Adrenal gland (tissue), 19 donors: ENCODE data around the gene LGALS8. TPM values are rescaled to one million over a fixed set of nuclear protein-coding genes. Genes with fewer than 3 reads are reported as not detected.

Source experiments
- DNase-seq, 7 donors: peaks; one replicate each; pipeline ENCODE4 v3.0.0-alpha.2; 2019 to 2020
- H3K27ac ChIP-seq, 5 donors: fragments of 200-600 bp; sonication (generic) in 4 of 5; 1 replicate in 3 of 5; 2 replicates in 2 of 5; pipeline versions ENCODE4 v1.5.1 to v1.8.0; 2016 to 2020; ENCODE audit warnings: mild to moderate bottlenecking in 1 of 5
- H3K27me3 ChIP-seq: fragments of 200-600 bp; 2 replicates; pipeline ENCODE4 v1.8.0; 2021
- H3K36me3 ChIP-seq, 2 donors: fragments of 200-600 bp; replicated peaks in 1 of 2; 1 replicate in 1 of 2; 2 replicates in 1 of 2; pipeline versions ENCODE4 v1.5.1 to v1.8.0; 2018 to 2022
- H3K4me1 ChIP-seq, 2 donors: fragments of 200-600 bp; replicated peaks in 1 of 2; 1 replicate in 1 of 2; 2 replicates in 1 of 2; pipeline versions ENCODE4 v1.5.1 to v1.8.0; 2018 to 2021
- H3K4me3 ChIP-seq, 4 donors: fragments of 200-600 bp; sonication (generic) in 3 of 4; one replicate each; pipeline ENCODE4 v1.5.1; 2016 to 2018
- H3K9me3 ChIP-seq, 3 donors: fragments of 200-600 bp; sonication (generic) in 1 of 3; replicated peaks in 1 of 3; 1 replicate in 2 of 3; 2 replicates in 1 of 3; pipeline versions ENCODE4 v1.5.1 to v1.8.0; 2016 to 2021
- CTCF ChIP-seq, 6 experiments: fragments of 450-650 bp in 4 of 6; fragments of 200-600 bp in 2 of 6; sonication (generic) in 1 of 6; IDR thresholded peaks; 1 replicate in 5 of 6; 2 replicates in 1 of 6; pipeline versions ENCODE4 v1.5.1 to v1.8.0; 2016 to 2021; ENCODE audit warnings: antibody characterized with exemption in 6 of 6, mild to moderate bottlenecking in 2 of 6, moderate library complexity in 1 of 6
- POLR2A ChIP-seq, 2 donors: fragments of 450-650 bp; IDR thresholded peaks; one replicate each; pipeline ENCODE4 v1.6.1; 2017; ENCODE audit warnings: antibody characterized with exemption in 2 of 2, mild to moderate bottlenecking in 2 of 2, moderate library complexity in 1 of 2
- WGBS, 4 donors: extraction: QIAGEN DNeasy Blood & Tissue Kit in 2 of 4; methylation state at CpG; one replicate each; pipeline versions ENCODE4 v1.1.5 to v1.1.7; 2013 to 2017; 5-methylcytosine and 5-hydroxymethylcytosine counted together
- intact Hi-C, 2 donors: fragments of 100-400 bp; cut with DNase I; formaldehyde crosslinking; loops; one replicate each; pipeline versions ENCODE4 v1.14.1 to v1.15.0; 2022 to 2023
- long read RNA-seq, 10 donors: library from polyadenylated mRNA in 3 of 10; unstranded in 2 of 10; stranded (forward) in 1 of 10; transcript quantifications; one replicate each; pipeline ENCODE4 v2.0.0 and lab custom pipeline, GENCODE V29; 2021 to 2026
- polyA plus RNA-seq, 3 donors: library from polyadenylated mRNA; stranded (reverse); fragments of 200-250 nt in 2 of 3; fragments of 350-450 nt in 1 of 3; fragmentation: Illumina TruSeq in 1 of 3; extraction: RNeasy Lipid Tissue Mini Kit (QIAGEN cat#74804) in 1 of 3; gene quantifications; one replicate each; pipeline ENCODE4 v1.2.3, GENCODE V29; 2013 to 2014
- total RNA-seq, 9 donors: library from RNA; depleted of rRNA in 4 of 9; stranded (reverse); fragments of >200 nt in 4 of 9; fragments of 120-200 nt in 1 of 9; fragmentation: NEBNext Ultra II Directional in 1 of 9; extraction: Animal tissue kit (Norgen Biotek cat#: 25700) in 1 of 9; gene quantifications; one replicate each; pipeline versions ENCODE4 v1.1.0 to v1.2.4, GENCODE V29; 2013 to 2023
- donor health status: healthy with polysubstance abuse.
- donor health status: Bipolar disorder and iron deficiency.
- donor health status: DM: yes; HTN: yes; CAD: no.
- donor health status: DM: no; HTN: no; CAD: no.
- donor health status: DM: no; HTN: no; CAD: no.
- donor health status: DM: yes; HTN: yes; CAD: no.

The LGALS8 gene
- 100 to 1,000 TPM in 1 of 9 donors, 10 to 100 TPM in 8; 32.6 to 100 (median 56.7) TPM for total RNA-seq
- 10 to 100 TPM; 23.2 to 56.0 (median 25.5) TPM for polyA plus RNA-seq
- long read RNA-seq, donor 1, full-length matches to known transcripts: 15 of 23 reads
- long read RNA-seq, donor 1, partial matches to known transcripts: 8 of 23 reads
- long read RNA-seq, donor 1, other reads (novel, unspliced or antisense): 0 of 23 reads
- long read RNA-seq, donor 2, full-length matches to known transcripts: 10 of 10 reads
- long read RNA-seq, donor 2, partial matches to known transcripts: 0 of 10 reads
- long read RNA-seq, donor 2, other reads (novel, unspliced or antisense): 0 of 10 reads
- long read RNA-seq, donor 3, full-length matches to known transcripts: 17 of 29 reads
- long read RNA-seq, donor 3, partial matches to known transcripts: 12 of 29 reads
- long read RNA-seq, donor 3, other reads (novel, unspliced or antisense): 0 of 29 reads
- long read RNA-seq, donor 4, full-length matches to known transcripts: 5 of 13 reads
- long read RNA-seq, donor 4, partial matches to known transcripts: 5 of 13 reads
- long read RNA-seq, donor 4, other reads (novel, unspliced or antisense): 3 of 13 reads
- long read RNA-seq, donor 5, full-length matches to known transcripts: 12 of 22 reads
- long read RNA-seq, donor 5, partial matches to known transcripts: 5 of 22 reads
- long read RNA-seq, donor 5, other reads (novel, unspliced or antisense): 5 of 22 reads
- long read RNA-seq, donor 6, full-length matches to known transcripts: 4 of 8 reads
- long read RNA-seq, donor 6, partial matches to known transcripts: 2 of 8 reads
- long read RNA-seq, donor 6, other reads (novel, unspliced or antisense): 2 of 8 reads
- long read RNA-seq, donor 7, full-length matches to known transcripts: 10 of 10 reads
- long read RNA-seq, donor 7, partial matches to known transcripts: 0 of 10 reads
- long read RNA-seq, donor 7, other reads (novel, unspliced or antisense): 0 of 10 reads
- long read RNA-seq, donor 8, full-length matches to known transcripts: 9 of 18 reads
- long read RNA-seq, donor 8, partial matches to known transcripts: 9 of 18 reads
- long read RNA-seq, donor 8, other reads (novel, unspliced or antisense): 0 of 18 reads
- long read RNA-seq, donor 9, full-length matches to known transcripts: 6 of 11 reads
- long read RNA-seq, donor 9, partial matches to known transcripts: 5 of 11 reads
- long read RNA-seq, donor 9, other reads (novel, unspliced or antisense): 0 of 11 reads
- long read RNA-seq, donor 10, full-length matches to known transcripts: 5 of 19 reads
- long read RNA-seq, donor 10, partial matches to known transcripts: 14 of 19 reads
- long read RNA-seq, donor 10, other reads (novel, unspliced or antisense): 0 of 19 reads

- peaks cover 4 to 10% of the 10 kb centered on the region in 2 donors for H3K4me1 ChIP-seq
- intact Hi-C loops: no loop called here
- H3K36me3 ChIP-seq: peaks cover 0 to 19% of the 10 kb centered on the region in 2 donors
- H3K4me3 ChIP-seq: peak within 1 kb of the TSS; percentile 19 to 97 (median 94)
- peak in 1 of 6 experiments; percentile 7 for TF ChIP-seq CTCF (IDR thresholded peaks at IDR 0.05)
- peak; percentile 20 to 61 for TF ChIP-seq POLR2A (IDR thresholded peaks at IDR 0.05)
- H3K9me3 ChIP-seq: no peaks in the 10 kb centered on the region
- peak within 1 kb of the TSS; percentile 81 to 98 (median 84) for H3K27ac ChIP-seq
- no peaks in the 10 kb centered on the region for H3K27me3 ChIP-seq
- WGBS, 4 donors: 0 to 1% (median 0%) methylated on average over 2 to 35 of the region's 35 CpGs
- peak; percentile 84 to 94 (median 90) for DNase-seq
Measured at GRCh38 chr1:236523704-236524141, at the start of gene LGALS8. Gene LGALS8, plus strand, starts transcription at chr1:236523982. Its CDS starts 2,089 bp downstream, at chr1:236526071.

GRCh38 chr1:236476019-236476418 lies 47.8 kb upstream of the LGALS8 start:
- H3K27me3 ChIP-seq: no peaks in the 10 kb centered on the region
- 87 to 89% (median 87%) methylated on average over 5 of the region's 5 CpGs for WGBS, 4 donors
- intact Hi-C loops: no loop called here
- no peaks in the 10 kb centered on the region for H3K4me1 ChIP-seq
- no peak for TF ChIP-seq CTCF (IDR thresholded peaks at IDR 0.05)
- no peak for TF ChIP-seq POLR2A (IDR thresholded peaks at IDR 0.05)
- H3K36me3 ChIP-seq: no peaks in the 10 kb centered on the region
- no peak overlapping the region for H3K27ac ChIP-seq
- DNase-seq: no peak
- no peaks in the 10 kb centered on the region for H3K9me3 ChIP-seq
- H3K4me3 ChIP-seq: no peak overlapping the region

- 58 to 63% (median 60%) methylated on average over 5 of the region's 5 CpGs for WGBS, 4 donors
- no peaks in the 10 kb centered on the region for H3K27me3 ChIP-seq
- H3K27ac ChIP-seq: no peak overlapping the region
- no peak for DNase-seq
- no peaks in the 10 kb centered on the region for H3K36me3 ChIP-seq
- H3K9me3 ChIP-seq: no peaks in the 10 kb centered on the region
- H3K4me1 ChIP-seq: no peaks in the 10 kb centered on the region
- TF ChIP-seq POLR2A (IDR thresholded peaks at IDR 0.05) (no peak), CTCF (IDR thresholded peaks at IDR 0.05) (no peak)
- intact Hi-C loops: no loop called here
- no peak overlapping the region for H3K4me3 ChIP-seq
Measured at GRCh38 chr1:236480758-236481436, 42.9 kb upstream of the LGALS8 start.
